Activated CD8-positive, alpha-beta memory T cell treated with anti-CD3 and anti-CD28 coated beads, Interleukin-2, amount 50 U/mL, for 24 hours (primary cell): ENCODE measurements around the gene DPH2.

Experiments used
- DNase-seq: peaks from one replicate; pipeline ENCODE4 v3.0.0-alpha.2; 2020; ENCODE audit errors: extremely low read depth

DPH2 gene

GRCh38 chr1:43969416-43969745 lies 429 bp upstream of the DPH2 start:
- no peak for DNase-seq

GRCh38 chr1:43970502-43970901 lies 692 bp downstream of the DPH2 start:
- DNase-seq = no peak

GRCh38 chr1:43970911-43971310 lies 1.1 kb downstream of the DPH2 start:
- no peak for DNase-seq

- DNase-seq = no peak
These were observed 1.6 kb downstream of the DPH2 start for GRCh38 chr1:43971336-43971980.

- no peak for DNase-seq
These were observed 4.2 kb downstream of the DPH2 start for GRCh38 chr1:43973981-43974442.

GRCh38 chr1:43974443-43975248 lies 4.8 kb downstream of the DPH2 start, which contains the start of gene ATP6V0B:
TSS of gene ATP6V0B (plus strand) at chr1:43974960. CDS start at chr1:43975041, 81 bp downstream.
- DNase-seq = peak; percentile 90

- no peak for DNase-seq
These were observed 5.6 kb downstream of the DPH2 start for GRCh38 chr1:43975249-43975961.

- no peak for DNase-seq
These were observed 6.2 kb downstream of the DPH2 start for GRCh38 chr1:43976045-43976444.

- no peak for DNase-seq
These were observed 7.1 kb downstream of the DPH2 start for GRCh38 chr1:43976890-43977289.

- DNase-seq = no peak
These were observed 7.8 kb downstream of the DPH2 start for GRCh38 chr1:43977376-43978263.

- DNase-seq = no peak
These were observed 8.4 kb downstream of the DPH2 start for GRCh38 chr1:43978264-43978550.

- no peak for DNase-seq
These were observed 8.9 kb downstream of the DPH2 start, which contains the start of gene B4GALT2 for GRCh38 chr1:43978551-43979260. TSS of gene B4GALT2 (plus strand) at chr1:43979210. CDS start at chr1:43981161, 1,951 bp downstream.

- DNase-seq = no peak
These were observed 9.4 kb downstream of the DPH2 start for GRCh38 chr1:43979261-43979527.

GRCh38 chr1:43979528-43980254 lies 9.9 kb downstream of the DPH2 start:
- no peak for DNase-seq

GRCh38 chr1:43980255-43981134 lies 10.7 kb downstream of the DPH2 start:
- no peak for DNase-seq

GRCh38 chr1:43981135-43981491 lies 11.3 kb downstream of the DPH2 start:
- DNase-seq = no peak

GRCh38 chr1:43981636-43982035 lies 11.8 kb downstream of the DPH2 start:
- no peak for DNase-seq

- DNase-seq = no peak
These were observed 12.4 kb downstream of the DPH2 start for GRCh38 chr1:43982241-43982640.

- no peak for DNase-seq
These were observed 13.0 kb downstream of the DPH2 start for GRCh38 chr1:43982808-43983207.
